HG02763 (cell line): ENCODE data around the gene SLMAP.

Experiments
- ATAC-seq: cut with Tn5 transposase; IDR thresholded peaks from one replicate; pipeline ENCODE4 v1.9.1; 2021; ENCODE audit warnings: mild to moderate bottlenecking, moderate library complexity; ENCODE audit not compliant: unreplicated experiment

Gene SLMAP, protein sequence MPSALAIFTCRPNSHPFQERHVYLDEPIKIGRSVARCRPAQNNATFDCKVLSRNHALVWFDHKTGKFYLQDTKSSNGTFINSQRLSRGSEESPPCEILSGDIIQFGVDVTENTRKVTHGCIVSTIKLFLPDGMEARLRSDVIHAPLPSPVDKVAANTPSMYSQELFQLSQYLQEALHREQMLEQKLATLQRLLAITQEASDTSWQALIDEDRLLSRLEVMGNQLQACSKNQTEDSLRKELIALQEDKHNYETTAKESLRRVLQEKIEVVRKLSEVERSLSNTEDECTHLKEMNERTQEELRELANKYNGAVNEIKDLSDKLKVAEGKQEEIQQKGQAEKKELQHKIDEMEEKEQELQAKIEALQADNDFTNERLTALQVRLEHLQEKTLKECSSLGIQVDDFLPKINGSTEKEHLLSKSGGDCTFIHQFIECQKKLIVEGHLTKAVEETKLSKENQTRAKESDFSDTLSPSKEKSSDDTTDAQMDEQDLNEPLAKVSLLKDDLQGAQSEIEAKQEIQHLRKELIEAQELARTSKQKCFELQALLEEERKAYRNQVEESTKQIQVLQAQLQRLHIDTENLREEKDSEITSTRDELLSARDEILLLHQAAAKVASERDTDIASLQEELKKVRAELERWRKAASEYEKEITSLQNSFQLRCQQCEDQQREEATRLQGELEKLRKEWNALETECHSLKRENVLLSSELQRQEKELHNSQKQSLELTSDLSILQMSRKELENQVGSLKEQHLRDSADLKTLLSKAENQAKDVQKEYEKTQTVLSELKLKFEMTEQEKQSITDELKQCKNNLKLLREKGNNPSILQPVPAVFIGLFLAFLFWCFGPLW

DNA sequence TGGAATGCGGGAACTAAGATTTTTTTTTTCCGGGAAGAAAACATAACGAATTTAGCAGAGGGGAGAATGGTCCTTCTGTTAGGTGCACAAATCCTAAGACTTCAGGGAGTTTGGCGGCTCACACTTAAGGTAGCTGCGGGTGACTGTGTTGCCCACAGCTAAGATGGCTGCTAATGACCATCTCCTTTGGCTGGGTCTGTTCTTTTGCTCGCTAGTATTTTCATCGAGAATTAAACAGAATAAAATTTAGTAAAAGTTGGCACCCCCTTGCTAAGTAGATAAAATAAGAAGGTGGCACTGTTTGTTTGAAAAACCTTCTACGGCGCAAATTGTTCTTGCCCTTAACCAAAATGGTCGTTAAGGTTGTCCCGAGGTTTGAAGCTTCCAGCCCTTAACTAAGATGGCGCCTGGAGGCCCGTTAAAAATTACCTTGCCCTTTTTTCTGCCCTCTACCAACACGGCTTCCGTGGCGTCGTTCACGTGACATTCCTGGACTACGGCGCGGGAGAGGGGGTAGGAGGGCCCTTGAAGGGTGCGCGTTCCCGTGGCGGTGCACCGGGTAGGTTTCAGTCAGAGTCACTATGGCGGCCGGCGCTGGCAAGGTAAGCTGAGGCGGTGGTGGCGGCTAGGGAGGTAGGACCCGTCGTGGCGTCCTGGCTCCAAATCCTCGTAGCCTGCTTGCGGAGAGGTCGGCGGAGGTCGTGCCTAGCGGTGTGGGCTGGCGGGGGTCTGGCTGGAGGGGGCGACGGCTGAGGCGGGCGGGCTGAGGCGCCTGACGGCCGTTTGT, at the start of gene SLMAP:
Gene SLMAP, plus strand, starts transcription at position 569 of the 787 bp plus-strand sequence. CDS start 1,343 bp downstream, outside the sequence.
- peak; percentile 90 for ATAC-seq

DNA sequence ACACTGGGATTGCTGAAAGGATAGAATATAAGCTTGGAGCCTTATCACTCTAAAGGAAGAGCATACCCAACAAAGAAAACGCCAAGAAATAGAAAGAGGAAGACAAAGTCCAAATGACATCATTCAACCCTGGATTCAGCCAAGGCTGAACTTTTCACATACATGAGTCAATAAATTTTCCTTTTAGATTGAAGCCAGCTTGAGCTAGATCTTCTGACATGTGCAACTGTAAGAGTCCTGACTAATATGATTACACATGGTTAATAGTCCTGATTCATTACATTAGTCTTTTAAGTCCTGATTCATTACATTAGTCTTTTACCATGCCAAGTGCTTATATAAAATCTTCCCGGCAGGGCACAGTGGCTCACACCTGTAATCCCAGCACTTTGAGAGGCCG, 49.6 kb upstream of the SLMAP start:
- ATAC-seq = no peak

DNA sequence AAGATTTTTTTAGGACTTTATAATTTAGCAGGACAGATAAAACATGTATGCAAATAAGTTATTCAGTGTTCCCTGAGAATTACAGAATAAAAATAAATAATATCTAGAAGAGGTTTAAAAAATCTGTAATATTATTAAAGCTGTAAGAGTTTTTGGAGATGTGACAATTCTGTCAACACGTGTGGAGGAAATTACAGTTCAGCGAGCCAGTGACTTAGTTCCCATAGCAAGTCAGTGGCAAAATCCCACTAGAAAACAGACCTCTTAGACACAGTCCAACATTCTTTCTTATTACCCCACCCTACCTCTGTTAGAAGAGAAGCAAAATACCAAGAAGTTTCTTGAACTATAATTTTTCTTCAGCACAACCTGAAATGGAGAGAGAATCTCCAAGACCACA, 47.1 kb upstream of the SLMAP start:
- ATAC-seq = no peak

DNA sequence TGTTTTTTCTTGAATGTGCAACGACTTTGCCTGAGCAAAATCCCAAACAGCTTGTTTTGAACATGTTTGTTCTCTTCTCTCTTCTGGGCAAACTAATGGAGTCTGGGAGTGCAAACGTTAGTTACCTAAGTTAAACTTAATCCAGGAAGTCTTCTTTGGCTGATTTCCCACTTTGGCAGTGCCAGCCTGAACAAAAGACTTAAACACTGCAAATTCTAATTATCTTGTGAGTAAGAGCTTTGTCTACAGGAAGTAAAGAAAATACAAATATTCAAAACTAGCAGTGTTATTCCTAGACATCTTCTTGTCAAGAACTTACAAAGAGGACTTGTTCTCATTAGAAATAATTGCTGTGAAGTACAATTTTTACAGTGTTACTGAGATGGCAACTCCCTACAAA, 46.5 kb upstream of the SLMAP start:
- no peak for ATAC-seq

DNA sequence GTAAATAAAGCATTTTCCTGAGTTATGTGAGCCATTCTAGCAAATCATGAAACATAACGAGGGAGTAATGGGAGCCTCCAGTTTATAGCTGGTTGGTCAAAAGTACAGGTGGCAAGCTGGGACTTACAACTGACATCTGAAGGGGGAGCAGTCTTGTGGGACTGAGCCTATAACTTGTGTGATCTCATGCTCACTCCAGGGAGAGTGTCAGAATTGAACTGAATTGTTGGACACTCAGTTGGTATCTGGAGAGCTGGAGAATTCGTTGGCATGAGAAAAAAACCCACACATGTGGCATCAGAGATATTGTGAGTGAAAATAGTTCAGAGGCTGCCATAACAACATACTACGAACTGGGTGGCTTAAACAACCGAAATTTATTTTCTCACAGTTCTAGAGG, 40.4 kb upstream of the SLMAP start:
- no peak for ATAC-seq

- no peak for ATAC-seq
Observed at GRCh38 chr3:57717205-57717868, 38.8 kb upstream of the SLMAP start.

DNA sequence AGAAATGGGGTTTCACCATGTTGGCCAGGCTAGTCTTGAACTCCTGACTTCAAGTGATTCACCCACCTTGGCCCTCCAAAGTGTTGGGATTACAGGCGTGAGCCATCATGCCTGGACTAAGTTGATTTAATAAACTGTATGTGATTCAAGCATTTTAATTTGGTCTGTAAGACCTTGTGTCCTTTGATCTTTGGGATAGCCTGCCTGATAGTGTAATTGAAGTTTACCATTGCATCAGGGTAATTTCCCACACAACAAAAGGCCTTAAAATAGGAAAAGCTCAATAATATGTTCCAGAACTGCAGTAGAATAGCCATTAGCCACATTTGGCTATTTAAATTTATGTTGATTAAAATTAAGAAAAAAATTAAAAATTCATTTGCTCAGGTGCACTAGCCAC, 38.0 kb upstream of the SLMAP start:
- no peak for ATAC-seq

DNA sequence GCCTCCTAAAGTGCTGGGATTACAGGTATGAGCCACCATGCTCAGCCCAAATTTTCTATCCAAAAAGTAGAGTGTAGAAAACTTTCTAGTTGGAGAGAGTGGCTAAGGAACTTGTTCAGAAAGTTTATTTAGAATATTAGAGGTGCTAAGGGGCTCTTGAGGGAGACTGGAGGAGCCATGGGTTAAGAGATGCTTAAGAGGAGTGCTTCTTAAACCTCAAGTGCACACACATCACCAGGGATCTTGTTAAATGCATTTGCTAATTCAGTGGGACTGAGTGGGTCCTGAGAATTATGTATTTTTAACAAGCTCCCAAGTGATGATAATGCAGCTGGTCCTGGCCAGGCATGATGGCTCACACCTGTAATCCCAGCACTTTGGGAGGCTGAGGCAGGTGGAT, 29.7 kb upstream of the SLMAP start:
- ATAC-seq = no peak

GRCh38 chr3:57727106-57727505, 29.0 kb upstream of the SLMAP start:
- ATAC-seq = no peak

DNA sequence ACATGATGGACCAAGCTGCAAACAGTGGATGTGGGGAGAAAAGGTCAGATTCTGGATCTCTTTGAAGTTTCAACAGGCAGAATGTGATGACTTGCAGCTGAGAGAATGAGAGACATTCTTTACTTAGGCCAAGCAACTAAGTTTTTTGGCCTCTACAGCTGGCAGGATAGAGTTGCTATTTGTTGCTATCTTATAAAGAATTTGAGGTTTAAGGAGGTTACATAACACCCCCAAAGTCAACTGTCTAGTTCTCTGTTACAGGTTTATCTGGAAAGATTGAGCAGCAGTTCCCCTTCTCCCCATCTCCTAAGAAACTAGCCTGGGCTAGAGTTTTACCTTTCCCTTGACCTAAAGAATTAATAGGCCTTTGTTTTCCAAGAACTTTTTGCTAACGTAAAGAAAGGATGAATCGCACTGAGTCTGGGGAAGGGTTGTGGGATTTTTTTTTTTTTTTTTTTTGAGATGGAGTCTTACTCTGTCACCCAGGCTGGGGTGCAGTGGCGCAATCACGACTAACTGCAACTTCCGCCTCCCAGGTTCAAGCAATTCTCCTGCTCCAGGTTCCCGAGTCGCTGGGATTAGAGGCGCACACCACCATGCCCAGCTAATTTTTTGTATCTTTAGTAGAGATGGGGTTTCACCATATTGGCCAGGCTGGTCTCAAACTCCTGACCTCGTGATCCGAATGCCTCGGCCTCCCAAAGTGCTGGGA, 26.6 kb upstream of the SLMAP start:
- no peak for ATAC-seq

DNA sequence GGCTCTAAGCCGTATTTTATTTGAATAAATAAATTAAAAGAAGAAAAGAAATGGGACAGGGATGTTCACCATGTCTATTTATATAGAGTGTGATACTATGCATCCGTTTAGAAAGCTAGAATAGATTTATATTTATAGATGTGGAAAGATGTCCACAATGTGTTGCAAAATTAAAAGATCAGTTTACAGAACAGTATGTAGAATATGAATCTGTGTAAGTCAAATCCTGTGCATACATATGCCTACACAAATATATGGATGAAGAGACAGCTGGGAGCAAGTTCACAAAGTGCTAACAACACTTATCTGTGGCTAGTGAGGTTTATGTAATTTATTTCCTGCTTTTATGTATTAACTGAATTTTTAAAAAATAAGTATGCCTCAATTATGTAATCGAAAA, 25.4 kb upstream of the SLMAP start:
- no peak for ATAC-seq

GRCh38 chr3:57731311-57731710, 24.8 kb upstream of the SLMAP start:
- ATAC-seq = no peak

DNA sequence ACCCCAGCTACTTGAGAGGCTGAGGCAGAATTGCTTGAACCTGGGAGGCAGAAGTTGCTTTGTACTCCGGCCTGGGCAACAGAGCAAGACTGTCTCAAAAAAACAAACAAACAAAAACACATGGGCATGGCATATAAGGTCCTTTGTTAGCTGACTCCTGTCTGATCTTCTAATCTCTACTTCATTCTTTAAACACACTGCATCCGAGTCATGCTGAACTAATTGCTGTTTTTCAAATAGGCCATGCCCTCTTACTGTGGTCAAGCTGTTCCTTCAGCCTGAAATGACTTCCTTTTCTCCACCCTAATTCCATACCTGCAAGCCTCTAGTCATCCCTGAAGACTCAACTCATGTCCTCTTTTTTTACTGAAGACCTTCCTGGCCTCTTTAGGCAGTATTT, 22.3 kb upstream of the SLMAP start:
- no peak for ATAC-seq

DNA sequence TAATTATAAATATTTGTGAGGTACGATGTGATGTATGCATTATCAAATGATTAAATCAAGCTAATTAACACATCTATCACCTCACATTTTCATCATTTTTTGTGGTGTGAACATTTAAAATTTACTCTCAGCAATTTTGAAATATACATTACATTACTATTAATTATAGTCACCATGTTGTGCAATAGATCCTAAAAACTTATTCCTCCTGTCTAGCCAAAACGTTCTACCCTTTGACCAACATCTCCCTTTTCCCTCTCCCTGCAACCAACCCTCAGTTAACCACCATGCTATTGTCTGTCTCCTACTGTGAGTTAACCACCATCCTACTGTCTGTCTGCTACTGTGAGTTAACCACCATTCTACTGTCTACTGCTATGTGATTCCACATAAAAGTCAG, 20.7 kb upstream of the SLMAP start:
- no peak for ATAC-seq

DNA sequence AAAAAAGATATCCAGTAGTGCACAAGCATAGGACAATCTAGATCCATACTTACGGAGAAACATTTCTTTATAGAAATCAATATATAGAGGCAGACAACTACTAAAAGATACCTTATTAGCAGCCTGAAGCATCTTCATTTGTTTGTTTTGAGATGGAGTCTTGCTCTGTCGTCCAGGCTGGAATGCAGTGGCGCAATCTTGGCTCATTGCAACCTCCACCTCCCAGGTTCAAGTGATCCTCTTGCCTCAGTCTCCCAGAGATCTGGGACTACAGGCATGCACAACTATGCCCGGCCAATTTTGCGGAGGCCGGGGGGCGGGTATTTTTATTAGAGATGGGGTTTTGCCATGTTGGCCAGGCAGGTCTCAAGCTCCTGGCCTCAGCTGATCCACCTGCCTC, 18.3 kb upstream of the SLMAP start:
- ATAC-seq = no peak

DNA sequence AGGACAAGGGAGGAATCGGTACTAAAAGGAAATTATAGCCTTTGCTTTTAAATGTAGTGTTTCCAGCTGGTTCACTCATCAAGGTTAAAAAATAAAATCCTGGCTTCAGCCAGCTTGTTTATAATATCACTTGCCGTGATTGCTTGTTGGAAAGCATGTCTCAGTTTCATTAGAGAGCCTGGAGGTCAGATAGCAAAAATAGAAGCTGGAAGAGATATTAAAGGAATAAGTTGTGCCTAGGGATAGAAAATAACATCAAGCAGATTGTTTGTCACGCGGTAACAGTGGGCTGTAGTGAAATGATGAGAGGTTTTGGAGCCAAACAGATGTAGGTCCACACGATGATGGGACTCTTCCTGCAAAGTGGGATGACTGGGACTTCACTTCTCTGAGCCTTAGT, 17.7 kb upstream of the SLMAP start:
- no peak for ATAC-seq

GRCh38 chr3:57740027-57740426, 16.1 kb upstream of the SLMAP start:
- no peak for ATAC-seq

- no peak for ATAC-seq
Observed at GRCh38 chr3:57743496-57743895, 12.6 kb upstream of the SLMAP start.

DNA sequence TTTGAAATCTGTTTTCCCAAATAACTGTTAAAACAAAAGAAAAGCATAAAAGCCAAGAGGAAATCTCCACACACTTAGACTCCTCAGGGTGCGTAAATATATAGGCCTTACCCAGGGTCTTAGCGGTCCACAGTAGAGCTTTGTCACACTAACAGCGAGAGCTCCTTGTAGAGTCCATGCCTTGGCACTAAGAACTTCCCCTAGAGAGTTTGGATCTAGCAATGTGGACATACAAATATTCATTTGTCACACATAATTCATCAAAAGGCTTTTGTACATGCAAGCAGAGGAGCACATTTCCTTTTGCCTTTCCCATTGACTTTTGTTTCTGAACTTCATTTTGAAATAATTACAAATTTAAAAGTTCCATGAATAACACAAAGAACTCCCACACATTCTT, 11.0 kb upstream of the SLMAP start:
- no peak for ATAC-seq
